ENCODE data around the gene NUDT16L1. TPM values are rescaled to one million over a fixed set of nuclear protein-coding genes. Genes with fewer than 3 reads are reported as not detected.

The NUDT16L1 gene
- total RNA-seq, 2 donors from 2014 or later = 18.7 to 25.4 TPM

DNA sequence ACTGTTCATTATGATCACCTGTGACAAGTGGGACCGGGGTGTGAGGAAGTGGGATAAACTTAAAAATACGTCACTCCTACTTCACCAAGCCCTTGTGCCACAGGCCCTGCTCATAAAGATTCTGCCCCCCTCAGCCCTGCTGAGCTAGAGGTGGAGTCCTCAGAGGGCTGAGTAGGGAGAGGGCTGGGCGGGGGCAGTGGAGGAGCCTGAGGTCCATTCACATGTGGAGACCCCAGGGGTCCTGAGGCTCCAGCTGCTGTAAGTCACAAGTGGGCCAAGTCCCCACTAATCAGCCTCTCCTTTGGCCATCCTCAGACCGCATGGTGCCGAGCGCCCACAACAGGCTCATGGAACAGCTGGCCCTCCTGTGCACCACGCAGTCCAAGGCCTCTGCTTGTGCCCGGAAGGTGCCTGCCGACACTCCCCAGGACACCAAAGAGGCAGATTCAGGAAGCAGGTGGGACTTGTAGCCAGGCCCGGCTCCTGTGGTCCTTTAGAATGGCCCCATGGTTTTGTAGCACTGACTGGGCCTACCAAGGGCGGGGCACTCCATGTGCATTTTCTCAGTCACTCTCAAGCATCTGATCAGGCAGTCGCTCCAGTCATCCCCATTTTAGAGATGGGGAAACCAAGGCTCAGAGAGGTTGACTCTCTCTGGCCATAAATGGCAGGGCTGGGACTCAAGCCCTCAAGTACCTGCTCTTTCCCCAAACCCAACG, 51.4 kb downstream of the NUDT16L1 start:
- Histone ChIP-seq H3K36me3 (replicated peaks in 1 of 2; ENCODE audit: insufficient read depth in 1 of 2, low read depth in 2 of 2) (no peaks in the 10 kb centered on the region), H3K4me3 (no peak overlapping the region), H3K9me3 (no peaks in the 10 kb centered on the region), H3K27me3 (no peaks in the 10 kb centered on the region), H3K27ac (no peak overlapping the region), H3K4me1 (peaks cover 6% of the 10 kb centered on the region)
- no peak for TF ChIP-seq POLR2A (IDR thresholded peaks at IDR 0.05)
- TF ChIP-seq, protein P1, sequence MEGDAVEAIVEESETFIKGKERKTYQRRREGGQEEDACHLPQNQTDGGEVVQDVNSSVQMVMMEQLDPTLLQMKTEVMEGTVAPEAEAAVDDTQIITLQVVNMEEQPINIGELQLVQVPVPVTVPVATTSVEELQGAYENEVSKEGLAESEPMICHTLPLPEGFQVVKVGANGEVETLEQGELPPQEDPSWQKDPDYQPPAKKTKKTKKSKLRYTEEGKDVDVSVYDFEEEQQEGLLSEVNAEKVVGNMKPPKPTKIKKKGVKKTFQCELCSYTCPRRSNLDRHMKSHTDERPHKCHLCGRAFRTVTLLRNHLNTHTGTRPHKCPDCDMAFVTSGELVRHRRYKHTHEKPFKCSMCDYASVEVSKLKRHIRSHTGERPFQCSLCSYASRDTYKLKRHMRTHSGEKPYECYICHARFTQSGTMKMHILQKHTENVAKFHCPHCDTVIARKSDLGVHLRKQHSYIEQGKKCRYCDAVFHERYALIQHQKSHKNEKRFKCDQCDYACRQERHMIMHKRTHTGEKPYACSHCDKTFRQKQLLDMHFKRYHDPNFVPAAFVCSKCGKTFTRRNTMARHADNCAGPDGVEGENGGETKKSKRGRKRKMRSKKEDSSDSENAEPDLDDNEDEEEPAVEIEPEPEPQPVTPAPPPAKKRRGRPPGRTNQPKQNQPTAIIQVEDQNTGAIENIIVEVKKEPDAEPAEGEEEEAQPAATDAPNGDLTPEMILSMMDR (IDR thresholded peaks at IDR 0.05) = no peak
- intact Hi-C loops (cut with DNase I) = no loop called here
- DNase-seq (no peak), ATAC-seq (no peak)
- 56 to 71% methylated on average over 7 to 13 of the region's 13 CpGs for WGBS, 2 donors

DNA sequence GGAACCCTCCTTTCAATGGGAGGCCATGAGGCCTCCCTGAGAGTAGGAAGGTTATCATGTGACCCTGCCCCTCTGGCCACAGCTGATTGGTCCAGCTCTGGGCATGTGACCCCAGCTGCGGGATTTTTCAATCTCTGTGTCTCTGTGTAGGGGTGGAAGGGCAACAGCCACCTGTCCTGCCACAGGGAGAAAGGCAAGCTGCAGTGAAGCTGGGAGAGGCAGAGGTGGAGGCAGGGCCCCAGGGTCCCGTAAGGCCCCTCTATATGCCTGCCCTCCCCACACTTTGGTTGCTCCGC, 51.9 kb downstream of the NUDT16L1 start:
- TF ChIP-seq, protein P1 (IDR thresholded peaks at IDR 0.05) = no peak
- no peak for TF ChIP-seq POLR2A (IDR thresholded peaks at IDR 0.05)
- Histone ChIP-seq H3K27ac (no peak overlapping the region), H3K36me3 (replicated peaks in 1 of 2; ENCODE audit: insufficient read depth in 1 of 2, low read depth in 2 of 2) (peaks cover 0 to 1% of the 10 kb centered on the region in 2 donors), H3K4me3 (no peak overlapping the region), H3K4me1 (peaks cover 6% of the 10 kb centered on the region), H3K27me3 (no peaks in the 10 kb centered on the region), H3K9me3 (no peaks in the 10 kb centered on the region)
- intact Hi-C loops (cut with DNase I) = no loop called here
- DNase-seq (no peak), ATAC-seq (no peak)
- WGBS, 2 donors = 88 to 89% methylated on average over 2 to 3 of the region's 3 CpGs

Small RNA genes lying within 50 kb of the gene (microRNA-seq; reads per million reads assigned to microRNA genes)
- 0 reads per million in 2 donors for gene MIR6769A (ENCODE audit: borderline number of aligned reads in 2 of 2, borderline replicate concordance in 2 of 2)

Small RNA genes lying within 50 kb of the gene (small RNA-seq; reads per million reads assigned to genes)
- gene MIR6769A = not detected

Other genes with a start within 250 kb of the NUDT16L1 start
- 10 to 100 TPM; 36.3 to 43.8 TPM for gene NMRAL1, start 218.9 kb upstream of the NUDT16L1 start, total RNA-seq
- 100 to 1,000 TPM in 1 of 2 donors, 10 to 100 TPM in 1; 18.4 to 115 TPM for gene HMOX2, start 217.2 kb upstream of the NUDT16L1 start, total RNA-seq
- 10 to 100 TPM; 12.9 to 23.3 TPM for gene CDIP1, start 154.8 kb upstream of the NUDT16L1 start, total RNA-seq
- under 1 TPM in 1 of 2 donors, not detected in 1; 0.52 TPM for gene C16orf96, start 137.2 kb upstream of the NUDT16L1 start, total RNA-seq
- gene UBALD1, start 78.7 kb upstream of the NUDT16L1 start, total RNA-seq = 10 to 100 TPM; 11.9 to 19.4 TPM
- gene MGRN1, start 68.7 kb upstream of the NUDT16L1 start, total RNA-seq = 10 to 100 TPM; 23.3 to 44.8 TPM
- gene ANKS3, start 40.7 kb downstream of the NUDT16L1 start, total RNA-seq = 10 to 100 TPM; 16.6 to 64.9 TPM
- gene DNAAF8, start 41.0 kb downstream of the NUDT16L1 start, total RNA-seq = under 1 TPM; under 0.01 to 0.26 TPM
- 10 to 100 TPM in 1 of 2 donors, 1 to 10 TPM in 1; 7.5 to 13.8 TPM for gene ZNF500, start 73.6 kb downstream of the NUDT16L1 start, total RNA-seq
- gene SEPTIN12, start 94.8 kb downstream of the NUDT16L1 start, total RNA-seq = not detected
- 10 to 100 TPM in 1 of 2 donors, 1 to 10 TPM in 1; 4.7 to 29.3 TPM for gene SMIM22, start 101.8 kb downstream of the NUDT16L1 start, total RNA-seq
- gene ROGDI, start 109.1 kb downstream of the NUDT16L1 start, total RNA-seq = 10 to 100 TPM; 21.8 to 25.9 TPM
- 10 to 100 TPM; 19.7 to 27.7 TPM for gene GLYR1, start 153.7 kb downstream of the NUDT16L1 start, total RNA-seq
- 10 to 100 TPM; 20.8 to 41.2 TPM for gene UBN1, start 153.9 kb downstream of the NUDT16L1 start, total RNA-seq
- 10 to 100 TPM; 20.2 to 26.0 TPM for gene PPL, start 243.6 kb downstream of the NUDT16L1 start, total RNA-seq